ENCODE data around the gene IMPA2.
"Not testable (repeated sequence)": the region's sequence is repeated elsewhere in the genome, so short reads cannot be mapped to it uniquely, and the experiment has no call there.

Gene IMPA2

GRCh38 chr18:12066910-12067511 is 85.7 kb downstream of the IMPA2 start:
- H3K4me3 ChIP-seq (ENCODE audit: low read depth in 1 of 5, low read length in 5 of 5) = no peak overlapping the region
- H3K9me3 ChIP-seq (ENCODE audit: control insufficient read depth in 5 of 5, low read length in 5 of 5) = peaks cover 0 to 5% (median 0%) of the 10 kb centered on the region in 5 donors
- H3K27ac ChIP-seq (ENCODE audit: low read depth, low read length) = no peak overlapping the region
- H3K36me3 ChIP-seq (ENCODE audit: control insufficient read depth in 5 of 5, insufficient read depth in 5 of 5, low read length in 5 of 5) = no peaks in the 10 kb centered on the region
- no peaks in the 10 kb centered on the region for H3K4me1 ChIP-seq (ENCODE audit: control insufficient read depth in 5 of 5, insufficient read depth in 5 of 5, low read length in 5 of 5)
- H3K9ac ChIP-seq (ENCODE audit: low read length in 5 of 5) = no peak overlapping the region
- no peaks in the 10 kb centered on the region for H3K27me3 ChIP-seq (ENCODE audit: control insufficient read depth in 5 of 5, insufficient read depth in 4 of 5, low read length in 5 of 5)

- no peak overlapping the region for H3K4me3 ChIP-seq (ENCODE audit: low read depth in 1 of 5, low read length in 5 of 5)
- H3K36me3 ChIP-seq (ENCODE audit: control insufficient read depth in 5 of 5, insufficient read depth in 5 of 5, low read length in 5 of 5) = no peaks in the 10 kb centered on the region
- no peak overlapping the region for H3K9ac ChIP-seq (ENCODE audit: low read length in 5 of 5)
- no peaks in the 10 kb centered on the region for H3K27me3 ChIP-seq (ENCODE audit: control insufficient read depth in 5 of 5, insufficient read depth in 4 of 5, low read length in 5 of 5)
- H3K4me1 ChIP-seq (ENCODE audit: control insufficient read depth in 5 of 5, insufficient read depth in 5 of 5, low read length in 5 of 5) = no peaks in the 10 kb centered on the region
- H3K9me3 ChIP-seq (ENCODE audit: control insufficient read depth in 5 of 5, low read length in 5 of 5) = peaks cover 0 to 5% (median 0%) of the 10 kb centered on the region in 5 donors
- H3K27ac ChIP-seq (ENCODE audit: low read depth, low read length) = no peak overlapping the region
These were observed 86.4 kb downstream of the IMPA2 start for GRCh38 chr18:12067671-12068070.

GRCh38 chr18:12068316-12068949 is 87.1 kb downstream of the IMPA2 start:
- peak overlapping the region in 1 of 5 donors; percentile 27 for H3K4me3 ChIP-seq (ENCODE audit: low read depth in 1 of 5, low read length in 5 of 5)
- not testable (repeated sequence) for H3K27me3 ChIP-seq (ENCODE audit: control insufficient read depth in 5 of 5, insufficient read depth in 4 of 5, low read length in 5 of 5); H3K9me3 ChIP-seq (ENCODE audit: control insufficient read depth in 5 of 5, low read length in 5 of 5); H3K4me1 ChIP-seq (ENCODE audit: control insufficient read depth in 5 of 5, insufficient read depth in 5 of 5, low read length in 5 of 5); H3K36me3 ChIP-seq (ENCODE audit: control insufficient read depth in 5 of 5, insufficient read depth in 5 of 5, low read length in 5 of 5); H3K27ac ChIP-seq (ENCODE audit: low read depth, low read length); H3K9ac ChIP-seq (ENCODE audit: low read length in 5 of 5)

GRCh38 chr18:12068950-12069320 is 87.6 kb downstream of the IMPA2 start:
- no peak overlapping the region for H3K27ac ChIP-seq (ENCODE audit: low read depth, low read length)
- H3K27me3 ChIP-seq (ENCODE audit: control insufficient read depth in 5 of 5, insufficient read depth in 4 of 5, low read length in 5 of 5) = no peaks in the 10 kb centered on the region
- H3K4me3 ChIP-seq (ENCODE audit: low read depth in 1 of 5, low read length in 5 of 5) = peak overlapping the region in 1 of 5 donors; percentile 27
- no peaks in the 10 kb centered on the region for H3K36me3 ChIP-seq (ENCODE audit: control insufficient read depth in 5 of 5, insufficient read depth in 5 of 5, low read length in 5 of 5)
- H3K9me3 ChIP-seq (ENCODE audit: control insufficient read depth in 5 of 5, low read length in 5 of 5) = peaks cover 0 to 5% (median 0%) of the 10 kb centered on the region in 5 donors
- H3K4me1 ChIP-seq (ENCODE audit: control insufficient read depth in 5 of 5, insufficient read depth in 5 of 5, low read length in 5 of 5) = no peaks in the 10 kb centered on the region
- no peak overlapping the region for H3K9ac ChIP-seq (ENCODE audit: low read length in 5 of 5)

- H3K4me3 ChIP-seq (ENCODE audit: low read depth in 1 of 5, low read length in 5 of 5); H3K4me1 ChIP-seq (ENCODE audit: control insufficient read depth in 5 of 5, insufficient read depth in 5 of 5, low read length in 5 of 5); H3K36me3 ChIP-seq (ENCODE audit: control insufficient read depth in 5 of 5, insufficient read depth in 5 of 5, low read length in 5 of 5); H3K27me3 ChIP-seq (ENCODE audit: control insufficient read depth in 5 of 5, insufficient read depth in 4 of 5, low read length in 5 of 5); H3K27ac ChIP-seq (ENCODE audit: low read depth, low read length); H3K9me3 ChIP-seq (ENCODE audit: control insufficient read depth in 5 of 5, low read length in 5 of 5); H3K9ac ChIP-seq (ENCODE audit: low read length in 5 of 5): not testable (repeated sequence)
These were observed 89.8 kb downstream of the IMPA2 start for GRCh38 chr18:12071066-12071465.

- Histone ChIP-seq H3K36me3 (ENCODE audit: control insufficient read depth in 5 of 5, insufficient read depth in 5 of 5, low read length in 5 of 5) (no peaks in the 10 kb centered on the region), H3K9ac (ENCODE audit: low read length in 5 of 5) (no peak overlapping the region), H3K4me3 (ENCODE audit: low read depth in 1 of 5, low read length in 5 of 5) (no peak overlapping the region), H3K9me3 (ENCODE audit: control insufficient read depth in 5 of 5, low read length in 5 of 5) (no peaks in the 10 kb centered on the region), H3K27ac (ENCODE audit: low read depth, low read length) (no peak overlapping the region), H3K4me1 (ENCODE audit: control insufficient read depth in 5 of 5, insufficient read depth in 5 of 5, low read length in 5 of 5) (peaks cover 0 to 2% (median 0%) of the 10 kb centered on the region in 5 donors), H3K27me3 (ENCODE audit: control insufficient read depth in 5 of 5, insufficient read depth in 4 of 5, low read length in 5 of 5) (no peaks in the 10 kb centered on the region)
These were observed 91.7 kb downstream of the IMPA2 start for GRCh38 chr18:12072996-12073395.

- H3K9me3 ChIP-seq (ENCODE audit: control insufficient read depth in 5 of 5, low read length in 5 of 5) = no peaks in the 10 kb centered on the region
- no peak overlapping the region for H3K4me3 ChIP-seq (ENCODE audit: low read depth in 1 of 5, low read length in 5 of 5)
- H3K27me3 ChIP-seq (ENCODE audit: control insufficient read depth in 5 of 5, insufficient read depth in 4 of 5, low read length in 5 of 5) = no peaks in the 10 kb centered on the region
- no peak overlapping the region for H3K9ac ChIP-seq (ENCODE audit: low read length in 5 of 5)
- no peak overlapping the region for H3K27ac ChIP-seq (ENCODE audit: low read depth, low read length)
- no peaks in the 10 kb centered on the region for H3K36me3 ChIP-seq (ENCODE audit: control insufficient read depth in 5 of 5, insufficient read depth in 5 of 5, low read length in 5 of 5)
- H3K4me1 ChIP-seq (ENCODE audit: control insufficient read depth in 5 of 5, insufficient read depth in 5 of 5, low read length in 5 of 5) = peaks cover 0 to 2% (median 0%) of the 10 kb centered on the region in 5 donors
These were observed 93.4 kb downstream of the IMPA2 start for GRCh38 chr18:12074736-12075135.

GRCh38 chr18:12076424-12077140 is 95.3 kb downstream of the IMPA2 start:
- H3K4me3 ChIP-seq (ENCODE audit: low read depth in 1 of 5, low read length in 5 of 5) = peak overlapping the region in 1 of 5 donors; percentile 29

GRCh38 chr18:12077994-12078393 is 96.7 kb downstream of the IMPA2 start:
- not testable (repeated sequence) for H3K4me1 ChIP-seq (ENCODE audit: control insufficient read depth in 5 of 5, insufficient read depth in 5 of 5, low read length in 5 of 5); H3K9ac ChIP-seq (ENCODE audit: low read length in 5 of 5); H3K36me3 ChIP-seq (ENCODE audit: control insufficient read depth in 5 of 5, insufficient read depth in 5 of 5, low read length in 5 of 5); H3K4me3 ChIP-seq (ENCODE audit: low read depth in 1 of 5, low read length in 5 of 5); H3K27me3 ChIP-seq (ENCODE audit: control insufficient read depth in 5 of 5, insufficient read depth in 4 of 5, low read length in 5 of 5); H3K27ac ChIP-seq (ENCODE audit: low read depth, low read length); H3K9me3 ChIP-seq (ENCODE audit: control insufficient read depth in 5 of 5, low read length in 5 of 5)

More at GRCh38 chr18:12076424-12077140, 95.3 kb downstream of the IMPA2 start:
- Histone ChIP-seq H3K9me3 (ENCODE audit: control insufficient read depth in 5 of 5, low read length in 5 of 5) (no peaks in the 10 kb centered on the region), H3K4me1 (ENCODE audit: control insufficient read depth in 5 of 5, insufficient read depth in 5 of 5, low read length in 5 of 5) (peaks cover 0 to 5% (median 0%) of the 10 kb centered on the region in 5 donors), H3K27me3 (ENCODE audit: control insufficient read depth in 5 of 5, insufficient read depth in 4 of 5, low read length in 5 of 5) (no peaks in the 10 kb centered on the region), H3K27ac (ENCODE audit: low read depth, low read length) (no peak overlapping the region), H3K9ac (ENCODE audit: low read length in 5 of 5) (peak overlapping the region in 3 of 5 donors; percentile 30 to 62 (median 40)), H3K36me3 (ENCODE audit: control insufficient read depth in 5 of 5, insufficient read depth in 5 of 5, low read length in 5 of 5) (no peaks in the 10 kb centered on the region)

GRCh38 chr18:12079491-12080237 is 98.4 kb downstream of the IMPA2 start:
- Histone ChIP-seq H3K27me3 (ENCODE audit: control insufficient read depth in 5 of 5, insufficient read depth in 4 of 5, low read length in 5 of 5) (no peaks in the 10 kb centered on the region), H3K36me3 (ENCODE audit: control insufficient read depth in 5 of 5, insufficient read depth in 5 of 5, low read length in 5 of 5) (no peaks in the 10 kb centered on the region), H3K9ac (ENCODE audit: low read length in 5 of 5) (no peak overlapping the region), H3K27ac (ENCODE audit: low read depth, low read length) (no peak overlapping the region), H3K4me1 (ENCODE audit: control insufficient read depth in 5 of 5, insufficient read depth in 5 of 5, low read length in 5 of 5) (peaks cover 0 to 5% (median 0%) of the 10 kb centered on the region in 5 donors), H3K9me3 (ENCODE audit: control insufficient read depth in 5 of 5, low read length in 5 of 5) (no peaks in the 10 kb centered on the region), H3K4me3 (ENCODE audit: low read depth in 1 of 5, low read length in 5 of 5) (no peak overlapping the region)

Measured in subcutaneous abdominal adipose tissue (tissue), 5 donors.